HCT116 (cell line): ENCODE data around the gene GPATCH8. TPM values are rescaled to one million over a fixed set of nuclear protein-coding genes. Genes with fewer than 3 reads are reported as not detected.

Source experiments
- ATAC-seq: fragments of 200-7000 bp; cut with Tn5 transposase; 2 replicates; pipeline ENCODE4 v1.9.1; 2020; ENCODE audit warnings: mild to moderate bottlenecking, moderate library complexity
- BruUV-seq: library from RNA; stranded (reverse); fragments of 400-500 nt; replicated peaks from 2 replicates; lab custom pipeline; 2021; lab: Mats Ljungman, UMichigan
- CTCF ChIA-PET: fragments of 300-600 bp; sonication (Branson Sonifier 250); formaldehyde crosslinking; loops from one replicate; lab custom pipeline; 2021; ENCODE audit warnings: antibody characterized with exemption; lab: Charles Lee
- POLR2A ChIA-PET: fragments of 300-600, 350-600 bp; sonication (Branson Sonifier 250); formaldehyde crosslinking; loops from one replicate; lab custom pipeline; 2021; ENCODE audit warnings: antibody characterized with exemption; lab: Charles Lee
- RAD21 ChIA-PET, 2 experiments: fragments of 300-600 bp; sonication (Branson Sonifier 250); formaldehyde crosslinking; loops; one replicate each; lab custom pipeline; 2023; ENCODE audit warnings: low total read pairs in 2 of 2; ENCODE audit not compliant: uncharacterized antibody in 2 of 2, unreplicated experiment in 2 of 2, low non-redundant PET in 1 of 2; lab: Charles Lee
- DNase-seq: peaks from one replicate; pipeline ENCODE4 v3.0.0-alpha.2; 2010; ENCODE audit warnings: low read depth, low spot score
- H2AFZ ChIP-seq: fragments of 200-600 bp; shearing (Covaris generic), sonication (generic); 2 replicates; pipeline ENCODE4 v1.6.1; 2017; ENCODE audit warnings: low read depth, mixed run types, mixed read lengths, antibody characterized with exemption, low read length; ENCODE audit not compliant: poor library complexity, severe bottlenecking
- H3K27ac ChIP-seq: 2 replicates; pipeline ENCODE4 v1.5.1; 2012; ENCODE audit warnings: low read depth, low read length
- H3K27me3 ChIP-seq: fragments of 200-600 bp; sonication (generic); 2 replicates; pipeline ENCODE4 v1.6.1; 2016; ENCODE audit warnings: mixed run types, low read length, mixed read lengths; ENCODE audit not compliant: insufficient read depth
- H3K36me3 ChIP-seq, 2 experiments: fragments of 200-500 bp in 1 of 2; fragments of 200-600 bp in 1 of 2; sonication (Bioruptor generic) in 1 of 2; sonication (generic) in 1 of 2; 2 replicates each; pipeline versions ENCODE4 v1.5.1 to v1.6.1; 2014 to 2016; ENCODE audit warnings: low read length in 2 of 2, inconsistent platforms in 1 of 2, mixed read lengths in 1 of 2, mixed run types in 1 of 2; ENCODE audit not compliant: insufficient read depth in 2 of 2, control insufficient read depth in 1 of 2
- H3K4me1 ChIP-seq, 2 experiments: fragments of 200-600 bp in 1 of 2; sonication (generic) in 1 of 2; 2 replicates each; pipeline versions ENCODE4 v1.5.1 to v1.6.1; 2012 to 2017; ENCODE audit warnings: low read length in 2 of 2, inconsistent platforms in 1 of 2, mild to moderate bottlenecking in 1 of 2, mixed read lengths in 1 of 2, mixed run types in 1 of 2, moderate library complexity in 1 of 2; ENCODE audit not compliant: insufficient read depth in 2 of 2, control insufficient read depth in 1 of 2
- H3K4me2 ChIP-seq: fragments of 200-600 bp; sonication (generic); 2 replicates; pipeline ENCODE4 v1.6.1; 2017; ENCODE audit warnings: mixed run types, low read length, mixed read lengths
- H3K4me3 ChIP-seq, 2 experiments: fragments of 200-600 bp in 1 of 2; sonication (generic) in 1 of 2; replicated peaks in 1 of 2; 2 replicates each; pipeline ENCODE4 v1.5.1; 2011 to 2016; ENCODE audit warnings: low read length in 2 of 2, control low read depth in 1 of 2, low read depth in 1 of 2, mild to moderate bottlenecking in 1 of 2, mixed read lengths in 1 of 2, mixed run types in 1 of 2
- H3K79me2 ChIP-seq: fragments of 200-600 bp; sonication (generic); 2 replicates; pipeline ENCODE4 v1.6.1; 2017; ENCODE audit warnings: mild to moderate bottlenecking, mixed run types, low read length, moderate library complexity, mixed read lengths; ENCODE audit not compliant: insufficient read depth
- H3K9ac ChIP-seq: fragments of 200-600 bp; sonication (generic); 2 replicates; pipeline ENCODE4 v1.6.1; 2016; ENCODE audit warnings: low read length, mixed read lengths
- H3K9me2 ChIP-seq: fragments of 200-600 bp; sonication (generic), shearing (Covaris generic); 2 replicates; pipeline ENCODE4 v1.6.1; 2017; ENCODE audit warnings: mixed run types, mild to moderate bottlenecking, moderate library complexity; ENCODE audit not compliant: insufficient read depth
- H3K9me3 ChIP-seq, 2 experiments: fragments of 200-500 bp in 1 of 2; fragments of 200-600 bp in 1 of 2; sonication (Bioruptor generic) in 1 of 2; sonication (generic) in 1 of 2; 2 replicates each; pipeline ENCODE4 v1.6.1; 2014 to 2017; ENCODE audit warnings: low read length in 2 of 2, mixed read lengths in 2 of 2, inconsistent platforms in 1 of 2, low read depth in 1 of 2, mild to moderate bottlenecking in 1 of 2, mixed run types in 1 of 2, moderate library complexity in 1 of 2; ENCODE audit not compliant: control insufficient read depth in 1 of 2, insufficient read depth in 1 of 2
- H4K20me1 ChIP-seq: fragments of 200-600 bp; sonication (generic), shearing (Covaris generic); 2 replicates; pipeline ENCODE4 v1.6.1; 2017; ENCODE audit warnings: mixed run types, mild to moderate bottlenecking, moderate library complexity; ENCODE audit not compliant: insufficient read depth
- EGR1 ChIP-seq: IDR thresholded peaks from 2 replicates; pipeline ENCODE4 v1.6.1; 2012; ENCODE audit warnings: low read depth
- ELF1 ChIP-seq: IDR thresholded peaks from 2 replicates; pipeline ENCODE4 v1.6.1; 2012; ENCODE audit warnings: low read depth, borderline replicate concordance
- EZH2 ChIP-seq: fragments of 200-600 bp; sonication (generic); IDR thresholded peaks from 2 replicates; pipeline ENCODE4 v1.6.1; 2017; ENCODE audit warnings: antibody characterized with exemption, mixed run types
- FOSL1 ChIP-seq: IDR thresholded peaks from 2 replicates; pipeline ENCODE4 v1.6.1; 2012; ENCODE audit warnings: low read depth
- JUND ChIP-seq: IDR thresholded peaks from 2 replicates; pipeline ENCODE4 v1.6.1; 2012
- POLR2A ChIP-seq: IDR thresholded peaks from 2 replicates; pipeline ENCODE4 v1.7.0; 2011; ENCODE audit warnings: borderline replicate concordance; ENCODE audit not compliant: insufficient read depth, insufficient read length; ENCODE audit errors: extremely low read depth
- RAD21 ChIP-seq: IDR thresholded peaks from 2 replicates; pipeline ENCODE4 v1.6.1; 2012; ENCODE audit warnings: low read depth, mild to moderate bottlenecking
- SIN3A ChIP-seq: IDR thresholded peaks from 2 replicates; pipeline ENCODE4 v1.6.1; 2012; ENCODE audit warnings: low read depth
- SP1 ChIP-seq: IDR thresholded peaks from 2 replicates; pipeline ENCODE4 v1.6.1; 2012; ENCODE audit warnings: low read depth
- SRF ChIP-seq: IDR thresholded peaks from 2 replicates; pipeline ENCODE4 v1.6.1; 2012; ENCODE audit warnings: low read depth
- YY1 ChIP-seq: IDR thresholded peaks from 2 replicates; pipeline ENCODE4 v1.6.1; 2011; ENCODE audit warnings: low read length, low read depth, moderate library complexity, mild to moderate bottlenecking; ENCODE audit not compliant: insufficient replicate concordance; ENCODE audit errors: extremely low read depth
- ZFX ChIP-seq: fragments of 450-650 bp; IDR thresholded peaks from 2 replicates; pipeline ENCODE4 v1.6.1; 2017
- intact Hi-C: fragments of 100-400 bp; cut with micrococcal nuclease; formaldehyde crosslinking; loops from 2 replicates; pipeline ENCODE4 v1.10.0; 2022
- total RNA-seq: library from RNA; stranded (reverse); gene quantifications from one replicate; pipeline ENCODE4 v1.2.1, GENCODE V29; 2021; ENCODE audit not compliant: unreplicated experiment
- TF ChIP-seq, protein P1 (sequence below): IDR thresholded peaks from 2 replicates; pipeline ENCODE4 v1.6.1; 2012
- TF ChIP-seq, protein P2 (sequence below), 3 experiments: fragments of 200-600 bp in 1 of 3; sonication (generic) in 1 of 3; IDR thresholded peaks in 2 of 3; conservative IDR thresholded peaks in 1 of 3; 2 replicates each; pipeline ENCODE4 v1.5.1; 2012 to 2017; ENCODE audit warnings: low read depth in 2 of 3, low read length in 2 of 3, antibody characterized with exemption in 1 of 3, borderline replicate concordance in 1 of 3, control low read depth in 1 of 3, mild to moderate bottlenecking in 1 of 3, mixed read lengths in 1 of 3, mixed run types in 1 of 3, moderate library complexity in 1 of 3; ENCODE audit not compliant: insufficient read depth in 1 of 3
- TF ChIP-seq, protein P3 (sequence below): IDR thresholded peaks from 2 replicates; pipeline ENCODE4 v1.6.1; 2012; ENCODE audit warnings: low read depth
- TF ChIP-seq, protein P4 (sequence below): IDR thresholded peaks from 2 replicates; pipeline ENCODE4 v1.6.1; 2012

GPATCH8 gene
- total RNA-seq, 1 experiment from 2014 or later: 28.7 TPM

DNA sequence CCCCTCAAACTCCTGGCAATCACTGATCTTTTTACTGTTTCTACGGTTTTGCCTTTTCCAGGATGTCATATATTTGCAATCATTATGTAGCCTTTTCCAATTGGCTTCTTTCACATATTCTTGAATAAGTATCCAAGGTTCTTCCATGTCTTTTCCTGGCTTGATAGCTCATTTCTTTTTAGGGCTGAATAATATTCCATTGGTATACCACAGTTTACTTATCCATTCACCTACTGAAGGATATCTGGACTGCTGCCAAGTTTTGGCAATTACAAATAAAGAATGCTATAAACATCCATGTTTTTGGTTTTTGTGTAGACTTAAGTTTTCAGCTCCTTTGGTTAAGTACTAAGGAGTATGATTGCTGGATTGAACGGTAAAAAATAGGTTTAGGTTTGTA, 16.0 kb downstream of the GPATCH8 start:
- Histone ChIP-seq H3K4me2 (no peak overlapping the region), H3K4me3 (no peak overlapping the region), H3K27me3 (no peaks in the 10 kb centered on the region), H2AFZ (no peak overlapping the region), H3K9me2 (no peaks in the 10 kb centered on the region), H3K4me1 (no peaks in the 10 kb centered on the region), H3K9ac (no peak overlapping the region), H3K27ac (no peak overlapping the region), H3K79me2 (peaks cover 92% of the 10 kb centered on the region), H4K20me1 (peaks cover 13% of the 10 kb centered on the region; the same call in 1 of the 2 replicates), H3K9me3 (no peaks in the 10 kb centered on the region), H3K36me3 (no peaks in the 10 kb centered on the region)
- no TSS peak for BruUV-seq
- TF ChIP-seq JUND (no peak), SIN3A (no peak), SP1 (no peak)
- TF ChIP-seq, protein P1, sequence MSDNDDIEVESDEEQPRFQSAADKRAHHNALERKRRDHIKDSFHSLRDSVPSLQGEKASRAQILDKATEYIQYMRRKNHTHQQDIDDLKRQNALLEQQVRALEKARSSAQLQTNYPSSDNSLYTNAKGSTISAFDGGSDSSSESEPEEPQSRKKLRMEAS: no peak
- no peak for DNase-seq
- ChIA-PET RAD21 (no interaction called here), CTCF (no interaction called here), POLR2A (no interaction called here)
- intact Hi-C loops: no loop called here
- ATAC-seq: no peak

DNA sequence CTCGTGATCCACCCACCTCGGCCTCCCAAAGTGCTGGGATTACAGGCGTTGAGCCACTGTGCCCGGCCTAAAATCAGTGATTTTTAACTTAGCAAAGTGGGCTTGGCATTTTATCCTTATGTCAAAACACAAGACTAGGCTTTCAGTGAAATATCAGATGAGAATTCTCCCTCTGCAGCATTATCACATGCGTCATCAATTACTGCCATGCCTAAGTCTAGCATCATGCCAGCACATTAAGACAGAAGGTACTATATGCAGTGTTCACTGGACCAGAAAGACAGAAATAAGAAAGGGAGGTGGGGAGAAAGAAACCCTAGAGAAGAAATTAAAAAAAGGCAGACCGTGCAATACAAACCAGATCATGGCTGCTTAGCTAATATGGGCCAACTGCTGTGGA, 29.8 kb downstream of the GPATCH8 start:
- intact Hi-C loops: no loop called here
- BruUV-seq: no TSS peak
- ChIA-PET RAD21 (no interaction called here), CTCF (no interaction called here), POLR2A (no interaction called here)
- Histone ChIP-seq H3K9me3 (no peaks in the 10 kb centered on the region), H3K4me2 (no peak overlapping the region), H3K27ac (no peak overlapping the region), H4K20me1 (peaks cover 11% of the 10 kb centered on the region; the same call in 1 of the 2 replicates), H3K79me2 (peaks cover 87% of the 10 kb centered on the region), H3K27me3 (no peaks in the 10 kb centered on the region), H3K9me2 (no peaks in the 10 kb centered on the region), H3K4me1 (no peaks in the 10 kb centered on the region), H3K36me3 (peaks cover 0 to 4% of the 10 kb centered on the region in 2 experiments; a peak in 2 of 4 replicates), H2AFZ (no peak overlapping the region), H3K4me3 (no peak overlapping the region), H3K9ac (no peak overlapping the region)
- DNase-seq (no peak), ATAC-seq (no peak)
- TF ChIP-seq SIN3A: no peak
- TF ChIP-seq POLR2A: no peak
- TF ChIP-seq, protein P1: no peak
- TF ChIP-seq FOSL1: no peak
- TF ChIP-seq YY1: no peak
- TF ChIP-seq ELF1: no peak
- TF ChIP-seq EZH2: no peak
- no peak for TF ChIP-seq SRF
- TF ChIP-seq, protein P2, sequence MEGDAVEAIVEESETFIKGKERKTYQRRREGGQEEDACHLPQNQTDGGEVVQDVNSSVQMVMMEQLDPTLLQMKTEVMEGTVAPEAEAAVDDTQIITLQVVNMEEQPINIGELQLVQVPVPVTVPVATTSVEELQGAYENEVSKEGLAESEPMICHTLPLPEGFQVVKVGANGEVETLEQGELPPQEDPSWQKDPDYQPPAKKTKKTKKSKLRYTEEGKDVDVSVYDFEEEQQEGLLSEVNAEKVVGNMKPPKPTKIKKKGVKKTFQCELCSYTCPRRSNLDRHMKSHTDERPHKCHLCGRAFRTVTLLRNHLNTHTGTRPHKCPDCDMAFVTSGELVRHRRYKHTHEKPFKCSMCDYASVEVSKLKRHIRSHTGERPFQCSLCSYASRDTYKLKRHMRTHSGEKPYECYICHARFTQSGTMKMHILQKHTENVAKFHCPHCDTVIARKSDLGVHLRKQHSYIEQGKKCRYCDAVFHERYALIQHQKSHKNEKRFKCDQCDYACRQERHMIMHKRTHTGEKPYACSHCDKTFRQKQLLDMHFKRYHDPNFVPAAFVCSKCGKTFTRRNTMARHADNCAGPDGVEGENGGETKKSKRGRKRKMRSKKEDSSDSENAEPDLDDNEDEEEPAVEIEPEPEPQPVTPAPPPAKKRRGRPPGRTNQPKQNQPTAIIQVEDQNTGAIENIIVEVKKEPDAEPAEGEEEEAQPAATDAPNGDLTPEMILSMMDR (IDR thresholded peaks at IDR 0.05 in 2 of 3, conservative IDR thresholded peaks at IDR 0.05 in 1 of 3; ENCODE audit: borderline replicate concordance in 1 of 3, insufficient read depth in 1 of 3, low read depth in 2 of 3, low read length in 2 of 3): no peak
- TF ChIP-seq ZFX: no peak
- no peak for TF ChIP-seq EGR1
- TF ChIP-seq, protein P3, sequence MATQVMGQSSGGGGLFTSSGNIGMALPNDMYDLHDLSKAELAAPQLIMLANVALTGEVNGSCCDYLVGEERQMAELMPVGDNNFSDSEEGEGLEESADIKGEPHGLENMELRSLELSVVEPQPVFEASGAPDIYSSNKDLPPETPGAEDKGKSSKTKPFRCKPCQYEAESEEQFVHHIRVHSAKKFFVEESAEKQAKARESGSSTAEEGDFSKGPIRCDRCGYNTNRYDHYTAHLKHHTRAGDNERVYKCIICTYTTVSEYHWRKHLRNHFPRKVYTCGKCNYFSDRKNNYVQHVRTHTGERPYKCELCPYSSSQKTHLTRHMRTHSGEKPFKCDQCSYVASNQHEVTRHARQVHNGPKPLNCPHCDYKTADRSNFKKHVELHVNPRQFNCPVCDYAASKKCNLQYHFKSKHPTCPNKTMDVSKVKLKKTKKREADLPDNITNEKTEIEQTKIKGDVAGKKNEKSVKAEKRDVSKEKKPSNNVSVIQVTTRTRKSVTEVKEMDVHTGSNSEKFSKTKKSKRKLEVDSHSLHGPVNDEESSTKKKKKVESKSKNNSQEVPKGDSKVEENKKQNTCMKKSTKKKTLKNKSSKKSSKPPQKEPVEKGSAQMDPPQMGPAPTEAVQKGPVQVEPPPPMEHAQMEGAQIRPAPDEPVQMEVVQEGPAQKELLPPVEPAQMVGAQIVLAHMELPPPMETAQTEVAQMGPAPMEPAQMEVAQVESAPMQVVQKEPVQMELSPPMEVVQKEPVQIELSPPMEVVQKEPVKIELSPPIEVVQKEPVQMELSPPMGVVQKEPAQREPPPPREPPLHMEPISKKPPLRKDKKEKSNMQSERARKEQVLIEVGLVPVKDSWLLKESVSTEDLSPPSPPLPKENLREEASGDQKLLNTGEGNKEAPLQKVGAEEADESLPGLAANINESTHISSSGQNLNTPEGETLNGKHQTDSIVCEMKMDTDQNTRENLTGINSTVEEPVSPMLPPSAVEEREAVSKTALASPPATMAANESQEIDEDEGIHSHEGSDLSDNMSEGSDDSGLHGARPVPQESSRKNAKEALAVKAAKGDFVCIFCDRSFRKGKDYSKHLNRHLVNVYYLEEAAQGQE: no peak
- TF ChIP-seq, protein P4, sequence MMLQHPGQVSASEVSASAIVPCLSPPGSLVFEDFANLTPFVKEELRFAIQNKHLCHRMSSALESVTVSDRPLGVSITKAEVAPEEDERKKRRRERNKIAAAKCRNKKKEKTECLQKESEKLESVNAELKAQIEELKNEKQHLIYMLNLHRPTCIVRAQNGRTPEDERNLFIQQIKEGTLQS: no peak
- no peak for TF ChIP-seq RAD21
